HL-60/S4 treated with retinoic acid at 250 ng/mL for 4 days and 3 days (cell line): ENCODE data around the gene LSM10.

Source experiments
- in situ Hi-C: fragments of 300-500 bp; cut with MboI; formaldehyde crosslinking; loops from 2 replicates; pipeline ENCODE4 v1.7.0; 2022; ENCODE audit warnings: low sequenced_read_pairs

The LSM10 gene

GRCh38 chr1:36354486-36354885 is 43.2 kb downstream of the LSM10 start:
- in situ Hi-C loops: no loop called here

DNA sequence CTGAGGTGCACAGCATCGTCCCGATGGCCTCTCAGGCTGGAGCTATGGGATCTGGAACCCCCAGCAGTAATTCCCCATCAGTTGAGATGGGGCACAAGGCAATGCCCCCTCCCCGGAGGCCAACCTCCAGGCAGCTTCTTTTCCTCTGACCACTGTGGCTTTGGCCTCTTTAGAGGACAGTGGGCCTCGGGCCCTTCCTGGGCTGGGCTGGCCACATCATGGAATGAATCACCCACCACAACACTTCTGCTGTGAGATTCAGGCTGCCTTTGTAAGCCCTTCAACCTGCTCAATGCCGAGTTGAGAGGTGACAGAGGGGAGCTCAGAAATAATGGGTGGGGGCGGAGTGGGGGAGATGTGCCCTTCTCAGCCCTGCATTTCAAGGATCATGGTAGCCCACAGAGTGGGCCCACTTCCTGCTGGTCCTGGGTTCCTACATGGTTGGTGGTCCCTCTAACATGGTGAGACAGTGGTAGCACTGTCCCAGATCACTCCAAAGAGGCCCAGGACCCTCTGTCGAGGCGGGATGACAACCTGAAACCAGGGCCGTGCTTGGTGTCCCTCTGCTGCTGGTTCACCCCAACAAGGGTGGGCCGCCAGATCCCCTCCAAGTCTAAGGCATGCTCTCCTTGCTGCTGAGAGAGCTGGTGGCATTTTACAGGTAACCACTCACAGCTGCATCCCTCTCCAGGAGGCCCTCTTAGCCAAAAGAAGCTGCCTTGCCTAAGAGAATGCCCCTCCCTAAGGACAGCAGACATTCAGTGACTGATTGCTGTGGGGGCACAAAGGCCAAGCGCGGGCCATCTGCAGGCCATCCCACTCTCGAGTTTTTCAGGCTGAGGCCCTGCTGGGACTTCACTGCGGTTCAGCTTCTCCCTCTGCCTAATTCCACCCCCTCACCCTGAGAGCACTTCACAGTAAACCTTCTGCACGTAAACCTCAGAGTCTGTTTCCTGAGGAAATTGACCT is 44.5 kb downstream of the LSM10 start:
- in situ Hi-C loops: no loop called here

DNA sequence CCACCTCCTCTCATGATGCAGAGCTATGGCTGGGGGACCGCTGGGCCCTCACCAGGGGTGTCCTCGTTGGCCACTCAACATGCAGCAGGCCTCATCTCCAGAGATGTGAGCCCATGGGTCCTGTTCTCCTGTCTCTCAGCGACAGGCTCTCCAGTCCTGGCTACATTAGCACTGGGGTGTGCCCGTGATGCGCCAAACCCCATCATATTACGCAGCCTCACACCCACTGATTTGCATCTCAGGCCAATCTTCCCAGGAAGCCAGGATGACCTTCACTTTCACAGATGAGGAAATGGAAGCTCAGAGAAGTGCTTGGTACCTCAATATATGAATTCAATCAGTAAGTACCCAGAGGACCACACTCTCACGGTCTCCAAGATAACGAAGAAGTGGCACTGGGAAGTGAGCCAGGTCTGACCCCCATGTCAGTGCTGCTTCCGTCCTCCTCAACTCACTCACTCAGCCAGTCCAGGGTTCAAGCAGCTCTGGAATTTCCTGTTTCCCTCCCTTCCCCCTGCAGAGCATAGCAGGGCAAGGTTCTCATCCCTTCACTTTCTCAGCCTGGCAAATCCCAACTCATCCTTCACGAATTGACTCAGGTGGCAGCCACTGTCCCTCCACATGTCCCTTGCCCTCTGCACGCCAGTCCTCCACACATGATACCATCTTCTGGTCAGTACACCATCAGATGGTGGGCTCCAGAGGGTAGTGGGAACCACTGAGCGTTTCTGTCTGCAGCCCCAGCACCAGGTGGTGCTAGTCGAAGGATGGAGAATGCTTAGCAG is 45.4 kb downstream of the LSM10 start:
- in situ Hi-C loops: no loop called here

DNA sequence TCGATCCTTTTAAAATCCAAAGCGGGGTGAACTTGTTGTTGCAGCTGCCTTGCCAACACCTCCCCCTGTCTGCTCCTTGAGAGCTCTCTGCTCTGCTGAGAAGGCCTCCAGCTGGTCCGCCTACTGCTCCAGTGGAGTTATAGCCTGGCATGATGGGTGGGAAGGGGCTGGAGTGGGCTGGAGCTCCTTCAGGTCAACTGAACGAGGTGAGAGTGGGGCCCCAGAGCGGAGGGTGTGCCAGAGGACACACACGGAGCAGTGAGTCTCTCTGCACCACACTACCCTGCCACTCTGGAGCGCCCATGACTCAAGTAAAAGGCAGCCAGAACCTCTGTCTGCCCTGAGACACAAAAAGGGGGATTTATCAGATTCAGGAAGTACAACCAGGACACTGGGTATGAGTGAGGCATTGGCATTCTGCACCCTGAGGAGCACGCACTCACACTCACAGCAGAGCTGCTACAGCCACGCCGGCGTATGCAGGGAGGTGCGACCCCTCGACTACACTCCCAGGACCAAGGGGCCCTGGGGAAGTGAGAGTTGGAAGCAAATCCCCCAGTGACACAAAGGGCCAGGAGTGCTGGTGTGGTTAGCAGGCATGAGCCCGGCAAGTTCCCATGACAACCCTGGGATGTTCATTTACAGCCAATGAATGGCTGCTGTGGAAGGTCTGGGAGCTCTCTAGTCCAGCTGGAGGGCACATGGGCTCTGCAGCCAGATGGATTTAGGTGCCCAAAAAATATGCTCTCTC is 46.3 kb downstream of the LSM10 start:
- in situ Hi-C loops: no loop called here

DNA sequence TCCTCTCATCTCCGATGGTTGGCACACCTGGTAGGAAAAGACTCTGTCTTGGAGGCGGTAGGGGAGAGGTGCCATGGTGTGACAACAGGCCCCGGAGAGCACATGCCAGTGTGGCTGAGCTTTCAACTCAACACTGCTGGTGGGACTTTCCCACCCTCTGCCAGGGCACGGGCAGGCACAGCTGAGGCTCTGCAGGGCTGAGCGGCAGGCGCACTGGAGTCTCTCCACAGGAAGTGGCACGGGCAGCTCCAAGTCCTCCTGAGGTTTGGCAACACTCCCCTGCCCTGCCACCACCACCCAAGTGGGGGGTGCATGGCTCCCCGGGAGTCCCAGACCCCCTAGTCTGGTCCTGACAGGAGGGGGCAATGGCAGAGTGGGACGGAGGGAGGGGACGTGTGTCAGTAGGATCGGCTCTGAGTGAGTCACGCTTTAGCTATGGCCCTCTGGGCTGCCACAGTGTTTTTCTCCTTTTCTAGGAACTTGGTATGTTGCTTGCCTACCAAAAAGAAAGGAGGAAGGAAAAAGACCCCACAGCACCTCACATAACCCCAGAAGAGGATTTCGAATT is 47.0 kb downstream of the LSM10 start:
- in situ Hi-C loops: no loop called here

GRCh38 chr1:36349839-36350238 is 47.9 kb downstream of the LSM10 start:
- in situ Hi-C loops: no loop called here

- in situ Hi-C loops: no loop called here
These were observed 48.5 kb downstream of the LSM10 start for GRCh38 chr1:36349241-36349671.

DNA sequence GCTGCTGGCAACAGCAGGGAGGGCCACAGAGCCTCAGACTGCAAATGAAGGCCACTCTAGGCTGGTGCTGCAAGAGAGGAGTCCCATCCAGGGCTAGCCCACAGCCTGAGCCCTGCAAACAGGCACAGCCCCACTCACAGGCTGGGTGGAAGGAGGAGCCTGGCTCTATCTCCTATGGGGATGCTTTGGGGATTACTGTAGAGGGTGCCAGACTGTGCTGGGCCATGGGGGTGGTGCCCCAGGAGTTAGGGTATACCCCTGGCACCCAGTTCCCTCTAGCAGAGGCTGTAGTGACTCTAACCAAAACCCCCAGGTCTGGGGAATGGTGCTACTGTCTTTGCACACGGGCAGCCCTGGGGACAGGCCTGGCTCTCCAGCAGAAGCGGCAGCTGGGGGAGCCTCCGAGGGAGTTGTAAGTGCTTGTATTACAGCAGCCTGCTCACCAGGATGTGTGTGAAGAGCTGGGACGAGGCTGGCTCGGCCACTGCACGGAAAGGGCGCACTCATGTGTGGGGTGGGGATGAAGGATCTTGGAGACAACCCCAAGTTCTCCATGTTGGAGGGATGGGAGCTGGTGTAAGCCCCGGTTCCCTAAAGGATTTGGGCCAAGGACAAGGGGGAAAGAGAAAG is 50.9 kb downstream of the LSM10 start:
- in situ Hi-C loops: no loop called here

GRCh38 chr1:36345353-36345752 is 52.4 kb downstream of the LSM10 start:
- in situ Hi-C loops: no loop called here

DNA sequence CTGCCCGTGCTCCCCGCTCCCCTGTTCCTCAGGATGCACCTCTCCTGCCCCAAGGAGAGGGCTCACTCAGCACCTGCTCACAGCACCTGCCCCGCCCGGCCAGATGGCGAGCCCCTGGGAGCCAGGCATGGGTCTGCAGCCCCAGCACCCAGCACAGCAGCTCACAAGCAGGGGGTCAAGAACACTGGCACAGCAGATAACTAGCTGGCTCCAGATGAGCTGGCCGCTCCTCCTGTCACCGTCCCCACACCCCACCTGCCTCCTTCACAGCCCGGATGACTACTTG is 53.4 kb downstream of the LSM10 start:
- in situ Hi-C loops: no loop called here

DNA sequence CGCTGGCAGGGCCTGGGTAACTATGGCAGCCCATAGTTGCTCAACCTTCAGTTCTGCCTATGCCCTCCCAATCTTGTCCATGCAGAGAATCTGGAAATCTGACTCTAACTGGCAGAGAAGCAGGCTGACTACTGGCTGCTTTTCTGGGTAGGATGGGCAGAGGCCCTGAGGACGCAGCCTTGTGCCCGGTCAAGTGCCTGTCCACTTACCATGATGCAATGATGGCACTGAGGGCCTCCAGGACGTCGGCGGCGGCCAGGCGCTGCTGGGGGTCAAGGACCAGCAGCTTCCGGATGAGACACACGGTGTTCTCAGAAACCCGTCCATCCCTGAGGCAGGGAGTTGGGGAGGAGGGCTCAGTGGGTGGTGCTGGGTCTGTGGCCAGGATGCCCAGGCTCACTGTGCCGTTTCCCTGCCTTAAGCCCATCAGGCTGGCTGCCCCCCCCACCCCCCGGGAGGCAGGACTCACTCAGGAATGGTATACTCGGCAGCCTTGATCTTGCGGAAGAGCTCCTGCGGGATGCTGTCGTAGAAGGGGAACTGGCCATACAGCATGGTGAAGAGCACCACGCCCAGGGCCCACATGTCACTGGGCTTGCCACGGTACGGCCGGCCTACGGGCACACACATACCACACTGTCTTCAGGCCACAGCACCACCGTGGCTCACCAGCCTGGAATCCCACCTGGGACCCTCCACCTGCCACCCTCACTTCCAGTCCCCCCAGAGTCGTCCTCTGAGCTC is 53.9 kb downstream of the LSM10 start:
- in situ Hi-C loops: no loop called here
